Activated T-cell treated with anti-CD3 and anti-CD28 coated beads, Interleukin-2, amount 50 U/mL, for 24 hours (primary cell): ENCODE measurements around the gene TIMELESS.
"Not testable (repeated sequence)": the region's sequence is repeated elsewhere in the genome, so short reads cannot be mapped to it uniquely, and the experiment has no call there.

Experiments
- DNase-seq: peaks from one replicate; pipeline ENCODE4 v3.0.0-alpha.2; 2020
- H3K27ac Mint-ChIP-seq: 2 replicates; pipeline ENCODE4 v1.8.0; 2020; ENCODE audit warnings: mild to moderate bottlenecking, mixed read lengths
- H3K27me3 Mint-ChIP-seq: 2 replicates; pipeline ENCODE4 v1.8.0; 2020; ENCODE audit warnings: mixed read lengths
- H3K36me3 Mint-ChIP-seq: 2 replicates; pipeline ENCODE4 v1.8.0; 2020; ENCODE audit warnings: low read depth, mixed read lengths
- H3K4me1 Mint-ChIP-seq: 2 replicates; pipeline ENCODE4 v1.8.0; 2020; ENCODE audit warnings: low read depth, mixed read lengths
- H3K4me3 Mint-ChIP-seq: 2 replicates; pipeline ENCODE4 v1.8.0; 2020; ENCODE audit warnings: mild to moderate bottlenecking, moderate library complexity, mixed read lengths
- H3K9me3 Mint-ChIP-seq: 2 replicates; pipeline ENCODE4 v1.8.0; 2020; ENCODE audit warnings: mixed read lengths

The TIMELESS gene

DNA sequence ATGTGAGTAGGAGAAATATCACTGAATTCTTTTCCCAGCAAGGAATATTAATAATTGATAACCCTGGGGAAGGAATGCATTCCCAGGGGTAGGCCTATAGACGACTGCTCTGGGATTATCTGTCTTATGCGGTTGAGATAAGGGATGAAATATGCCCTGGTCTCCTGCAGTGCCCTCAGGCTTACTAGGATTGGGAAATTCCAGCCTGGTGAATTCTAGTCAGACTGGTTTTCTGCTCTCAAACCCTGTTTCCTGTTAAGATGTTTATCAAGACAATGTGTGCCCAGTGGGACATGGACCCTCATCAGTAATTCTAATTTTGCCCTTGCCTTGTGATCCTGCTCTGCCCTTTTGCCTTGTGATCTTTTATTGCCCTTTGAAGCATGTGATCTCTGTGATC is 6.0 kb downstream of the TIMELESS start:
- not testable (repeated sequence) for H3K9me3 Mint-ChIP-seq, H3K4me1 Mint-ChIP-seq, H3K27me3 Mint-ChIP-seq, DNase-seq, H3K27ac Mint-ChIP-seq, H3K4me3 Mint-ChIP-seq
- H3K36me3 Mint-ChIP-seq, result peaks cover 51% of the 10 kb centered on the region

DNA sequence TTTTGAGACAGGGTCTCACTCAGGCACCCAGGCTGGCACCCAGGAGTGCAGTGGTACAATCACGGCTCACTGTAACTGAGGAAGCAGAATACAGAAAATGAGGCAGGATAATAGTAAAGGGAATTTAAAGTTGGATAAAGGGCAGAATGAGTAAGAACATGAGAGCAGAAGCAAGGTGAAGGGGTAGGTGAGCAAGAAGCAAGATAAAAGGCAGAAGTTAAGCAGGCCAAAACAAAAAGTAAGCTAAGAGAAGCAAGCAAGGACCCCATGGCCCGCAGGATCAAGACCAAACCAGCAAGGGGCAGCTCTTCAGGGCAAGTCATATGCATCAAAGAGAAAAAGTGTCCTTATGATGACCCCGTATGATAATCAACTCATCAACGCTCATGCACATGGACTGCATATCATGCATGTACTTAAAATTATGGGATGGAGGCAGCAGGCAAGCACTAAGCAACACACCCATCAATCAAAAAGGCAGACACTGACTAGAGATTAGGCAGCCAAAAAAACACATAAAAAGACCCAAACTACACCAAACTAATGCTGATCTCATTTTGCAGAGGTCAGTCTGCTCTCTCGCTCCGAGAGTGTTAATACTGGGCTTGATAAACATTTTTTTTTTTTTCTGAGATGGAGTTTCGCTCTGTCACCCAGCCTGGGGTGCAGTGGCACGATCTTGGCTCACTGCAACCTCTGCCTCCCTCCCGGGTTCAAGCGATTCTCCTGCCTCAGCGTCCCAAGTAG is 11.6 kb downstream of the TIMELESS start:
- no peak overlapping the region for H3K4me3 Mint-ChIP-seq
- peaks cover 32% of the 10 kb centered on the region for H3K36me3 Mint-ChIP-seq
- no peaks in the 10 kb centered on the region for H3K4me1 Mint-ChIP-seq
- no peak overlapping the region for H3K27ac Mint-ChIP-seq
- H3K27me3 Mint-ChIP-seq, result no peaks in the 10 kb centered on the region
- no peak for DNase-seq
- H3K9me3 Mint-ChIP-seq, result no peaks in the 10 kb centered on the region

DNA sequence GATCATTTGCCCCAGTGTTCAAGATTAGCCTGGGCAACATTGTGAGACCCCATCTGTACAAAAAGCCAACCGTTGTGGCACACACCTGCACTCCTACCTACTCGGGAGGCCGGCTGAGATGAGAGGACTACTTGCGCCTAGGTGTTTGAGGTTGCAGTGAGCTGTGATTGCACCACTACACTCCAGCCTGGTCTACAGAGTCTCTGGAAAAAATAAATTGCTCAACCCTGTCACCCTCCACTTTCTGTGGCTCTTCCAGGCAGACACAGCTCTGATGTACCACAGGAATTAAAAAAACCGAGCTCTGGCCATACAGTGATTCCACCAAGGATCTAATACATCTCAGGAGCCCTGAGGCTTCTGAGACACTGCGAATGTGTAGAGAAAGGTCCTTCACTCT is 14.4 kb downstream of the TIMELESS start:
- Mint-ChIP-seq H3K27ac (no peak overlapping the region), H3K36me3 (peaks cover 44% of the 10 kb centered on the region), H3K4me3 (no peak overlapping the region), H3K9me3 (no peaks in the 10 kb centered on the region), H3K4me1 (no peaks in the 10 kb centered on the region), H3K27me3 (no peaks in the 10 kb centered on the region)
- DNase-seq, result no peak

DNA sequence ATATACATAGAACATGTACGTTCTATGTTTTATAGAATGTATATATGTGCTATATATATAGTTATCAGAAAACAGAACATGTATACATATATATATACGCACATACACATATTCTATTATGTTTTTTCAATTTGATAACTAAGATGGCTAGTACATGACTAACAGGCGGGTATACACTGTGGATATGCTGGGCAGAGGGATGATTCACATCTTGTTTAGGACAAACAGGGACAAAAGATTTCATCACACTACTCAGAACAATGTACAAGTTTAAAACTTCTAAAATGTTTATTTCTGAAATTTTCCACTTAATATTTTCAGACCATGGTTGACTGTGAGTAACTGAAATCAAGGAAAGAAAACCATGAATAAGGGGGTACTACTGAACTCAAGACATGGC is 17.4 kb downstream of the TIMELESS start:
- no peak overlapping the region for H3K4me3 Mint-ChIP-seq
- H3K9me3 Mint-ChIP-seq, result no peaks in the 10 kb centered on the region
- no peak for DNase-seq
- H3K4me1 Mint-ChIP-seq, result no peaks in the 10 kb centered on the region
- no peaks in the 10 kb centered on the region for H3K27me3 Mint-ChIP-seq
- peaks cover 71% of the 10 kb centered on the region for H3K36me3 Mint-ChIP-seq
- no peak overlapping the region for H3K27ac Mint-ChIP-seq

DNA sequence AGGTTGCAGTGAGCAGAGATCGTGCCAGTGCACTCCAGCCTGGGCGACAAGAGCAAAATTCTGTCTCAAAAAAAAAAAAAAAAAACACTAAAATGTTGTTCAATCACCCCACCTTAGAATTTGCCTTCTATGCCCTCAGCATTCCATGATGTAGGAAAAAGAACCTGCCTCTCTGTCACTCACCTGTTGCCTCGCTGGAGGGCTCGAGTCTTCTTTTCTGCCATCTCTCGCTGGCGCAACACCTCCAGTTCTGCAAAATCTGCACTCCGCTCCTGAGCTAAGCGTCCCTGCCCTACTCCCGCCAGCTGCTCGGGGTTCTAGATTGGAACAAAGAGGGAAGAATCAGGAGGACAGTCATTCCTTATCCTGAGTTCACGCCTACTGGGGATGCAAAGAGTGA is 17.9 kb downstream of the TIMELESS start:
- Mint-ChIP-seq H3K9me3 (no peaks in the 10 kb centered on the region), H3K4me1 (no peaks in the 10 kb centered on the region), H3K36me3 (peaks cover 74% of the 10 kb centered on the region), H3K4me3 (no peak overlapping the region), H3K27ac (no peak overlapping the region), H3K27me3 (no peaks in the 10 kb centered on the region)
- DNase-seq, result no peak

DNA sequence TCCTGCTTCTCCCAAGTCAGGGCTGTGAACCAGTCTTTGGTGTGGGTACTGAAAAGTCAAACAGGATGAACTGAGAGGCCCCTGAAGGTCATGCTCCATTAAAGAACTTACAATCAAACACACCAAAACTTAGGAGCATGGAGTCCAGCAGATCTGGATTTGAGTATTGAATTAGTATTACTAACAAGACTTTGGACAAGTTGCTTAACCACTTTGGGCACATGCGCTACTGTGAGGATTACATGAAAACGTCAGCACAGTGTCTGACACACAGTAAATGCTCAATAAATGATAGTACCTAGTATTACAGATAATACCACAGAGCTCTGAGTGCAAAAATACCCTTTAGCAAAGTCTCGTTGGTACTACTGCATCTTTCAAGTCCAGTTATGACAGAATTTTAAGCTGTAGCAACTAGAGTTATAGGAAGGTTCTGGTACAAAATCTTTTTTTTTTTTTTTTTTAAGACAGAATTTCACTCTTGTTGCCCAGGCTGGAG is 23.2 kb downstream of the TIMELESS start:
- Mint-ChIP-seq H3K4me3 (no peak overlapping the region), H3K4me1 (peaks cover 8% of the 10 kb centered on the region), H3K27me3 (no peaks in the 10 kb centered on the region), H3K27ac (no peak overlapping the region), H3K36me3 (peaks cover 94% of the 10 kb centered on the region), H3K9me3 (no peaks in the 10 kb centered on the region)
- DNase-seq, result no peak

DNA sequence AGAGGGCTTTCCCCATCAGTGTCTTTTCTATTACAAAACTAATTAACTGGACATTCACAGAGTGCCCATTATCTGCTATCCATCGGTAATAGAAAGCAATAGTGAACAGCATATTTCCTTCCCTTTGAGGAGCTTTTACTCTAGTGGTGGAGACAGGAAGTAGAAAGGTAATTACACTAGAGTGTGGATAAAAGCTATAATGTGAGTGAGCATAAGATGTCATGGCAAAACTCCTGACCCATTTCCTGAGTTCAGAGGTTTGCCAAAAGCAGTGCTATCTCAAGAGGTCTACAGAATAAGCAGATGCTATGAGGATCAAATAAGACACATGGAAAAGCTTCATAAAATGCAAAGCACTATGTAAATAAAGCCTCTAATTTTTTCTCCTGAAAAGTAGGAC is 24.0 kb downstream of the TIMELESS start:
- H3K4me1 Mint-ChIP-seq, result peaks cover 8% of the 10 kb centered on the region
- H3K27me3 Mint-ChIP-seq, result no peaks in the 10 kb centered on the region
- peaks cover 94% of the 10 kb centered on the region for H3K36me3 Mint-ChIP-seq
- no peak overlapping the region for H3K4me3 Mint-ChIP-seq
- peak overlapping the region; percentile 0 for H3K27ac Mint-ChIP-seq
- no peaks in the 10 kb centered on the region for H3K9me3 Mint-ChIP-seq
- DNase-seq, result no peak

DNA sequence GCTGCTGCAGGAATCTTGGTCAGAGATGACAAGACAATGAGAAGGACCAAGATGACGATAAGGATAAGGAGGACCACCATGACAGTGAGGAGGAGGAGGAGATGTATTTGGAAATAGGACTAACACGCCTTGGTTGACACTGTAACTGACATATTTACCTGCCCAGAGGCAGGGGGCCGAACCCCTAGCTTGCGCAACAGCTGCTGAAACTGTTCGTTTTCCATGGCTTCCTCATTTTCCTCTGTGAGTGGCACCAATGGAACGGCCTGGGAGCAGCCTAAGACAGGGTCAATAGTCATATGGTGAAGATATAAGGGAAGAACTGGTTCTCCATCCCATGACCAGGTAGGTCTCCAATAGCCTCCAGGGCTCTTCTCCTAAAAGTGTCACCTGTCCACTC is 28.8 kb downstream of the TIMELESS start:
- peaks cover 95% of the 10 kb centered on the region for H3K36me3 Mint-ChIP-seq

DNA sequence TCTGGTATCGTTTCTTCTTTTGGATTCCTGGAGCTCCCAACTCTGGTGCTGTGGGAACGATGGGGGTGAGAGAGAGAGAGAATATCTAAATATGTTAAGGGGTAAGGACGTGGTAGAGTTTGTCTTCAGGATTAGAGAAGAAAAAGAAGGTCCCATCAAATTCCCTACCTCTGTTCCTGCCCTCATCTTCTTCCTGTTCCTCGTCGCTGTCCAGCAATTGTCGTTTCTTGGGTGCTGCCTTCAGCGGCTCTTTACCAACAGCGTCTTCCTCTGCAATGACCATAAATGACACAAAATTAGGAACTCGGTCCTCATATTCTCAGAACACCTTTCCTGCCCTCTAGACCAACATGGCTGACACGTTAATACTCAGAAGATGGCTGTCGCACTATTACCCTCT is 31.5 kb downstream of the TIMELESS start:
- H3K9me3 Mint-ChIP-seq, result no peaks in the 10 kb centered on the region
- DNase-seq, result no peak
- H3K27ac Mint-ChIP-seq, result no peak overlapping the region
- H3K36me3 Mint-ChIP-seq, result peaks cover 84% of the 10 kb centered on the region
- no peaks in the 10 kb centered on the region for H3K27me3 Mint-ChIP-seq
- H3K4me3 Mint-ChIP-seq, result no peak overlapping the region
- no peaks in the 10 kb centered on the region for H3K4me1 Mint-ChIP-seq

More for the DNA sequence above, 28.8 kb downstream of the TIMELESS start:
- H3K27ac Mint-ChIP-seq, result no peak overlapping the region
- H3K4me1 Mint-ChIP-seq, result peaks cover 5% of the 10 kb centered on the region
- H3K9me3 Mint-ChIP-seq, result no peaks in the 10 kb centered on the region
- DNase-seq, result no peak
- no peak overlapping the region for H3K4me3 Mint-ChIP-seq
- no peaks in the 10 kb centered on the region for H3K27me3 Mint-ChIP-seq

DNA sequence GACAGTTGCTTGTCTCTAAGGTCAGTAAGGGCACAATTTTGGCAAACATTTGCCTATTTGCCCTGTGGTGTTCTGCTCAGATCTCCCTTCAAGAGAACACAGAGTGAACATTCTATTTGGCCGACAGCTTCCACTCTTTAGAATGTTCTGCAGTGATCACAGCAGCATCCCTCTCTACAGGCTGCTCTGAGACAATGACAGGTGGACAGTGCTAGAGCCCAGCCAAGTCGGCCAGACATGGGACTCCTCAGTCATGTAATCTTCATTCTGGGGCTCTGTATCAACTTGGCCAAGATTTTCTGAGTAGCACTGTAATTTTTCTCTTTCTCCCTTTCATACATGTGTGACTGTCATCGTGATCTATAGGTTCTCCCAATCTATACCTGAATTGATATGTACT is 34.8 kb downstream of the TIMELESS start:
- Mint-ChIP-seq H3K27me3 (no peaks in the 10 kb centered on the region), H3K4me3 (no peak overlapping the region), H3K4me1 (no peaks in the 10 kb centered on the region), H3K36me3 (peaks cover 52% of the 10 kb centered on the region), H3K27ac (no peak overlapping the region), H3K9me3 (no peaks in the 10 kb centered on the region)
- DNase-seq, result no peak

DNA sequence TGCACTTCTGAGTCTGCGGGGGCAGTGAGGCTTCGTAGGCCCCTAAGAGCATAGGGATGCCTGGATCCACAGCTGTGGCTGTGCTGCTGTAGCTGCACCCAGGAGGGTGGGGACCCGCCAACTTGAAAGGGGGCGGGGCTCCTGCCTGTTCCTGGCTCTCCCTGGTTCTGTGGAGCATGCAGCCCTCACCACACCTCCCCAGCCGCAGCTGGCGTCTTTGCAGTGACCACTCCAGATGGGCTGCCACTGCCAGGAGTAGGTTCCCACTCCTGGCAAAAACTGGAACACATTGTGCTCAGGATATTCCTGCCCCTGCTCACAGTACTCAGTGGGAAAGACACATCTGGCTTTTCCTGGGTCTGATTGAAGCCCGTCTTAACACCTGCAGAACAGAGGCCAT is 35.8 kb downstream of the TIMELESS start:
- Mint-ChIP-seq H3K27me3 (no peaks in the 10 kb centered on the region), H3K9me3 (no peaks in the 10 kb centered on the region), H3K4me3 (no peak overlapping the region), H3K27ac (no peak overlapping the region), H3K36me3 (peaks cover 43% of the 10 kb centered on the region), H3K4me1 (no peaks in the 10 kb centered on the region)
- no peak for DNase-seq

DNA sequence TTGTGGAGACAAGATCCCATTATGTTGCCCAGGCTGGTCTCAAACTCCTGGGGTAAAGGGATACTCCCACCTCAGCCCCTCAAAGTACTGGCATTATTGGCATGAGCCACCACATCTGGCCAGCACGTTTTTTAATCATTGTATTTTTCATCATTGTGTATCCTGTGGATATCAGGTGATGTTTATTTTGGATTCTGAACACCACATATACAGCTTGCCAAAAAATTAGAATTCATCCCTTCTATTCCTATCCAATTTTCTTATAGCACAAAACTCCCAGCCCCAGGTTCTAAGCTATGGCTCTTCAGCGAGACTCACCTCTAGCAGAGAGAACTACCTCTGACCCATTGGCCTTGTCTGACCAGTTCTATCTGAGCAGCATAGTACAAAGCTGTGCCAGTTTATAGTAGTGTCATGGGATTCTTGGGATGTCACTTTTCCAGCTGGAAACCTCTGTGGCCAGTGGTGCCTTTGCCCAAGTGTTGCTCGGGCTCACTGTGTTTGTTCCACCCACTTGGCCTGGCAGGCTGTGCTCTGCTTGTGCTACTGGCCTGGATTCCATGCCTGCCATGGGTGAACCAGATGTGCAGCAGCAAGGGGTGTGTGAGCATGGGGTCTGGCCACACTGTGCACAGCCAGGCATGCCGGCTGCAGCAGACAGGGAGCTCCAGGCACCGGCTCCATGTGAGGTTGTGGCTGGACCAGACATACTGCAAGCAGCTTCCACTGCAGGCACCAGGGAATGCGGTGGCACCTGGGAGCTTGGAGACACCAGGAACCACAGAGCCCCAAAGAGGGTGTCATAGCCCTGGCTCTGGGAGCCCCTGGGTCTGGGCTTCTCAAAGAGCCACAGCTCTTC is 37.2 kb downstream of the TIMELESS start:
- H3K4me3 Mint-ChIP-seq, result no peak overlapping the region
- H3K27ac Mint-ChIP-seq, result no peak overlapping the region
- H3K36me3 Mint-ChIP-seq, result peaks cover 30% of the 10 kb centered on the region
- H3K4me1 Mint-ChIP-seq, result no peaks in the 10 kb centered on the region
- H3K27me3 Mint-ChIP-seq, result no peaks in the 10 kb centered on the region
- H3K9me3 Mint-ChIP-seq, result no peaks in the 10 kb centered on the region
- no peak for DNase-seq

DNA sequence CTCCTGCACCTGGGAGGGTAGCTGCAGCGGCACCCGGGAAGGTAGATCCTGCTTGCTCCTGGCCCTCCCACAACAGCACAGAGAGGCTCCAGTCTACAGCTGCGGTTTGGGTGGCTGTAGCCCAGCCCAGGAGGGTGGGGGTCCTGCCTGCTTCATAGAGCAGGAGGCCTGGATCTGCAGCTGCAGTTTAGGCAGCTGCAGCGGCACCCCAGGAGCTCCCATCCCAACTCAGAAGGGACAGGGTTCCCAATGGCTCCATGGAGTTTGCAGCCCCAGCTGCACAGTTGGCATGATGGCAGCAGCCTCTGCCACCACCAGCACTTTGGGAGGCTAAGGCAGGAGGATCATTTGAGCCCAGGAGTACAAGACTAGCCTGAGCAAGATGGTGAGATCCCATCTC is 38.5 kb downstream of the TIMELESS start:
- Mint-ChIP-seq H3K4me1 (no peaks in the 10 kb centered on the region), H3K27me3 (no peaks in the 10 kb centered on the region), H3K4me3 (no peak overlapping the region), H3K36me3 (peaks cover 18% of the 10 kb centered on the region), H3K9me3 (no peaks in the 10 kb centered on the region), H3K27ac (no peak overlapping the region)
- no peak for DNase-seq

DNA sequence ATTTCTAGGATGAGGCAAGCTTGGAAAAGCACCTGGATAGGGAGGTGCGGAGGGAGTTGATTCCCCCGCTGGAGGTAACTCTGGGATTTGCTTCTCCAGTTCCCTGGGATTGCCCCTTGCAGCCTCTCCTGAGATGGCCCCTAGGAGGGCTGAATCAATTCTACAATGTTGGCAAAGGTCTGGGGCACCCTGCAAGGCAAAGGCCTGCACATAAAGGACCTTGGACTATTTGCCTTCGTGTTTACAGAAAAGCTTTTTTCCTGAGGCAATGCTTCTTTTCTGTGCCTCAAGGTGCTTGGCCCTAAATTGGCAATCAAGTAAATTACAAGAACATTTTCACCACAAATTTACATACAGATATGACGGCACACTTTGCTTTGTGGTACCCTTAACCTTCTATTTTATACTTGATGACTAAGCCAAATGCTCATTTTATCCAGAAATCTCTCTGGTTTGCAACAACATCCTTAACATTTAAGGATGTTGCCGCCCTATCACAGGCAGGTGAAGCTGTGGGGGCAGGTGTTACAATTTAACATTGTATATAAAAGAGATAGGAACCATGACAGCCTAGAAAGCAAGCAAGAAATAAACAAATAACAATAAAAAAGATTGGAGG is 40.3 kb downstream of the TIMELESS start:
- H3K4me1 Mint-ChIP-seq, result no peaks in the 10 kb centered on the region
- H3K27ac Mint-ChIP-seq, result no peak overlapping the region

DNA sequence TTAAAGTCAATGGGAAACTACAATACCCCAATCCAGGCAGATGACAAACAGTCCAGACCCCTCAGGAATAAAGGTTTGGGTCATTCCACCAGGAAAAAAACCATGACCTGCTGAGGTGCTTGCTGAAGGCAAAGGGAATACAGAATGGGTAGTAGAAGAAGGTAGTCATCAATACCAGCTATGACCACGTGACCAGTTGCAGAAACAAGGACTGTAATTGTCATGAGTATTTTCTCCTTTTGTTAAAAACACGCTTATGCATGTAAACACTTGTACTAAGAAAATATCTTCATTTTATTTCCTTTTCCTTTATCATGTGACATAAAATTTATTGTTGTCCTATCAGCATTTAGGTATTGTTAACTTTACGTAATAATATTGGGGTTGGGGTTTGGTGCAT is 45.0 kb downstream of the TIMELESS start:
- not testable (repeated sequence) for H3K4me1 Mint-ChIP-seq, H3K9me3 Mint-ChIP-seq, DNase-seq, H3K4me3 Mint-ChIP-seq, H3K27ac Mint-ChIP-seq, H3K36me3 Mint-ChIP-seq, H3K27me3 Mint-ChIP-seq

More for the DNA sequence above, 40.3 kb downstream of the TIMELESS start:
- Mint-ChIP-seq H3K36me3 (peaks cover 6% of the 10 kb centered on the region), H3K27me3 (no peaks in the 10 kb centered on the region), H3K9me3 (no peaks in the 10 kb centered on the region), H3K4me3 (no peak overlapping the region)
- DNase-seq, result no peak
